ENCODE measurements around the gene ACBD5.

Gene ACBD5

GRCh38 chr10:27153845-27154193 lies 86.8 kb downstream of the ACBD5 start:
- H3K56ac ChIP-seq (ENCODE audit: low read length) = peak overlapping the region; percentile 96
- no peak overlapping the region for H2AK5ac ChIP-seq (ENCODE audit: low read length)
- peak overlapping the region; percentile 90 for H3K4ac ChIP-seq (ENCODE audit: low read depth, low read length)
- peaks cover 3% of the 10 kb centered on the region for H3K36me3 ChIP-seq (ENCODE audit: control insufficient read depth, insufficient read depth, low read length)
- peak overlapping the region; percentile 25 for H3K23ac ChIP-seq (ENCODE audit: low read length)
- peaks cover 67% of the 10 kb centered on the region for H3K79me2 ChIP-seq (ENCODE audit: control insufficient read depth, insufficient read depth, low read length)
- no peak overlapping the region for H2BK120ac ChIP-seq (ENCODE audit: low read depth, low read length)
- no peak overlapping the region for H2BK15ac ChIP-seq (replicated peaks; ENCODE audit: low read depth)
- peak overlapping the region; percentile 0 for H3K4me2 ChIP-seq (ENCODE audit: low read length)
- peak overlapping the region; percentile 65 for H3K27ac ChIP-seq (ENCODE audit: low read depth, low read length)
- peaks cover 6% of the 10 kb centered on the region for H3K79me1 ChIP-seq (ENCODE audit: low read length)
- no CpG with 5 or more reads among the region's 18 CpGs for WGBS (ENCODE audit: extremely low coverage, insufficient coverage, low lambda C conversion rate)
- peak overlapping the region; percentile 81 for H3K18ac ChIP-seq (ENCODE audit: low read length)
- H3K9ac ChIP-seq (ENCODE audit: low read length) = peak overlapping the region; percentile 96
- H2BK5ac ChIP-seq (ENCODE audit: low read length) = peak overlapping the region; percentile 66
- H4K8ac ChIP-seq (ENCODE audit: low read depth, low read length) = peak overlapping the region; percentile 94
- H4K5ac ChIP-seq (ENCODE audit: low read length) = no peak overlapping the region
- H3K4me3 ChIP-seq (ENCODE audit: low read length) = peak overlapping the region; percentile 96
- peak; percentile 47 for DNase-seq
- H3K4me1 ChIP-seq (ENCODE audit: control insufficient read depth, low read depth, low read length) = peaks cover 3% of the 10 kb centered on the region
- no peaks in the 10 kb centered on the region for H3K27me3 ChIP-seq (ENCODE audit: insufficient read depth, low read length, poor library complexity)

GRCh38 chr10:27153329-27153728 lies 87.3 kb downstream of the ACBD5 start:
- Histone ChIP-seq H3K27ac (ENCODE audit: low read depth, low read length) (no peak overlapping the region), H4K8ac (ENCODE audit: low read depth, low read length) (no peak overlapping the region), H4K5ac (ENCODE audit: low read length) (no peak overlapping the region), H3K36me3 (ENCODE audit: control insufficient read depth, insufficient read depth, low read length) (no peaks in the 10 kb centered on the region), H3K4me3 (ENCODE audit: low read length) (peak overlapping the region; percentile 96), H3K23ac (ENCODE audit: low read length) (no peak overlapping the region), H2BK5ac (ENCODE audit: low read length) (no peak overlapping the region), H3K9ac (ENCODE audit: low read length) (peak overlapping the region; percentile 96), H3K4me1 (ENCODE audit: control insufficient read depth, low read depth, low read length) (peaks cover 3% of the 10 kb centered on the region), H3K79me1 (ENCODE audit: low read length) (peaks cover 3% of the 10 kb centered on the region), H2BK15ac (replicated peaks; ENCODE audit: low read depth) (no peak overlapping the region), H3K56ac (ENCODE audit: low read length) (peak overlapping the region; percentile 96), H2AK5ac (ENCODE audit: low read length) (no peak overlapping the region), H3K18ac (ENCODE audit: low read length) (no peak overlapping the region), H3K27me3 (ENCODE audit: insufficient read depth, low read length, poor library complexity) (no peaks in the 10 kb centered on the region), H3K4ac (ENCODE audit: low read depth, low read length) (no peak overlapping the region), H2BK120ac (ENCODE audit: low read depth, low read length) (no peak overlapping the region), H3K79me2 (ENCODE audit: control insufficient read depth, insufficient read depth, low read length) (peaks cover 65% of the 10 kb centered on the region), H3K4me2 (ENCODE audit: low read length) (peak overlapping the region; percentile 78)
- DNase-seq = no peak
- no CpG with 5 or more reads among the region's 6 CpGs for WGBS (ENCODE audit: extremely low coverage, insufficient coverage, low lambda C conversion rate)

DNA sequence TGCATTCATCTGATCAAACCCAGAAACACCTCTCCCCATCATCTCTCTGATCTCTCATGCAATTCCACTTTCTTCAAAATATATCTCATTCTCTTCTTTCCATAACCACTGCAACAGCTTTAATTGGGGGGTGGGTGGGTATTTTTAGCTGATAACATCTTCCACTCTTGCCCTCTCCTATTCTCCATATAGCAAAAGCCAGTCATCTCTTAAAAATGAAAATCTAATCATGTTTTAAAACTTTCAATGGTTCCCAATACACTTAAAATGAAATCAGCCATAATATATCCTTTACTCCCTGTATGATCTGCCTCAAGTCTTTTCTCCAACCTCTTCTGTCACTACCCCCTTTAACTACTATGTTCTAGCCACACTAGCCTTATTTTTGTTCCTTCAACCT lies 87.9 kb downstream of the ACBD5 start:
- H3K18ac ChIP-seq (ENCODE audit: low read length) = no peak overlapping the region
- H2BK5ac ChIP-seq (ENCODE audit: low read length) = no peak overlapping the region
- H3K27me3 ChIP-seq (ENCODE audit: insufficient read depth, low read length, poor library complexity) = no peaks in the 10 kb centered on the region
- no peak overlapping the region for H2BK120ac ChIP-seq (ENCODE audit: low read depth, low read length)
- H3K4me3 ChIP-seq (ENCODE audit: low read length) = peak overlapping the region; percentile 44
- H3K9ac ChIP-seq (ENCODE audit: low read length) = peak overlapping the region; percentile 79
- H3K79me1 ChIP-seq (ENCODE audit: low read length) = peaks cover 2% of the 10 kb centered on the region
- H3K56ac ChIP-seq (ENCODE audit: low read length) = peak overlapping the region; percentile 71
- no peak overlapping the region for H3K27ac ChIP-seq (ENCODE audit: low read depth, low read length)
- H3K4me2 ChIP-seq (ENCODE audit: low read length) = peak overlapping the region; percentile 78
- no peak overlapping the region for H2BK15ac ChIP-seq (replicated peaks; ENCODE audit: low read depth)
- H3K4me1 ChIP-seq (ENCODE audit: control insufficient read depth, low read depth, low read length) = peaks cover 3% of the 10 kb centered on the region
- H4K8ac ChIP-seq (ENCODE audit: low read depth, low read length) = no peak overlapping the region
- H3K36me3 ChIP-seq (ENCODE audit: control insufficient read depth, insufficient read depth, low read length) = peaks cover 1% of the 10 kb centered on the region
- no peak overlapping the region for H3K23ac ChIP-seq (ENCODE audit: low read length)
- H4K5ac ChIP-seq (ENCODE audit: low read length) = no peak overlapping the region
- no peak for DNase-seq
- no peak overlapping the region for H2AK5ac ChIP-seq (ENCODE audit: low read length)
- no peak overlapping the region for H3K4ac ChIP-seq (ENCODE audit: low read depth, low read length)
- peaks cover 63% of the 10 kb centered on the region for H3K79me2 ChIP-seq (ENCODE audit: control insufficient read depth, insufficient read depth, low read length)

GRCh38 chr10:27150261-27150660 lies 90.3 kb downstream of the ACBD5 start:
- Histone ChIP-seq H2BK15ac (replicated peaks; ENCODE audit: low read depth) (no peak overlapping the region), H3K27ac (ENCODE audit: low read depth, low read length) (no peak overlapping the region), H3K56ac (ENCODE audit: low read length) (no peak overlapping the region), H4K5ac (ENCODE audit: low read length) (no peak overlapping the region), H3K27me3 (ENCODE audit: insufficient read depth, low read length, poor library complexity) (no peaks in the 10 kb centered on the region), H2BK120ac (ENCODE audit: low read depth, low read length) (no peak overlapping the region), H3K4me1 (ENCODE audit: control insufficient read depth, low read depth, low read length) (peaks cover 3% of the 10 kb centered on the region), H3K4ac (ENCODE audit: low read depth, low read length) (no peak overlapping the region), H2AK5ac (ENCODE audit: low read length) (no peak overlapping the region), H3K9ac (ENCODE audit: low read length) (no peak overlapping the region), H3K4me2 (ENCODE audit: low read length) (no peak overlapping the region), H3K23ac (ENCODE audit: low read length) (no peak overlapping the region), H3K36me3 (ENCODE audit: control insufficient read depth, insufficient read depth, low read length) (peaks cover 6% of the 10 kb centered on the region), H4K8ac (ENCODE audit: low read depth, low read length) (no peak overlapping the region), H3K4me3 (ENCODE audit: low read length) (no peak overlapping the region), H3K79me2 (ENCODE audit: control insufficient read depth, insufficient read depth, low read length) (peaks cover 53% of the 10 kb centered on the region), H3K79me1 (ENCODE audit: low read length) (peaks cover 7% of the 10 kb centered on the region), H2BK5ac (ENCODE audit: low read length) (no peak overlapping the region), H3K18ac (ENCODE audit: low read length) (no peak overlapping the region)
- no CpG with 5 or more reads among the region's 1 CpG for WGBS (ENCODE audit: extremely low coverage, insufficient coverage, low lambda C conversion rate)
- DNase-seq = no peak

DNA sequence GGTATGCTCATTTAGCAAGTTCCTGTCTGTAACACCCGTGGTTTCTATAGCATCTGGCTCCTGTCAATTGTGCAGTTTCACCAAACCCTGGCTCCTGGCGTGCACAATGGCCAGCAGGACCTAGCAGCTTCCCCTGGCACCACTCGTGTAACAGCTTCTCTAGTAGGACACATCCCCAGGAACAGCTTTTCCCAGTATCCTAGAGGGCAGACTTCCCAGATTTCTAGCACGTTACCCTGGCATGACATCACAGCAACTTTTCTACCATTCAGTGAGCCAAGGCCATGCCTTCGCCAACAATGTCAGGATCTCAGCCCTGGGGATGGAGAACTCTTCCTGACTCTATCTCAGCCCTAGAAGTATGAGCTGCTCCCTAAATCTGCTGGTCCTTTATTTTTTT lies 92.9 kb downstream of the ACBD5 start:
- Histone ChIP-seq H3K23ac (ENCODE audit: low read length) (no peak overlapping the region), H2BK120ac (ENCODE audit: low read depth, low read length) (no peak overlapping the region), H2BK15ac (replicated peaks; ENCODE audit: low read depth) (no peak overlapping the region), H3K79me2 (ENCODE audit: control insufficient read depth, insufficient read depth, low read length) (peaks cover 39% of the 10 kb centered on the region), H3K4me2 (ENCODE audit: low read length) (no peak overlapping the region), H4K5ac (ENCODE audit: low read length) (no peak overlapping the region), H3K9ac (ENCODE audit: low read length) (no peak overlapping the region), H3K18ac (ENCODE audit: low read length) (no peak overlapping the region), H4K8ac (ENCODE audit: low read depth, low read length) (no peak overlapping the region), H3K4me1 (ENCODE audit: control insufficient read depth, low read depth, low read length) (peaks cover 3% of the 10 kb centered on the region), H2AK5ac (ENCODE audit: low read length) (no peak overlapping the region), H3K27me3 (ENCODE audit: insufficient read depth, low read length, poor library complexity) (no peaks in the 10 kb centered on the region), H3K79me1 (ENCODE audit: low read length) (peaks cover 7% of the 10 kb centered on the region), H3K4me3 (ENCODE audit: low read length) (no peak overlapping the region), H2BK5ac (ENCODE audit: low read length) (no peak overlapping the region), H3K36me3 (ENCODE audit: control insufficient read depth, insufficient read depth, low read length) (peaks cover 6% of the 10 kb centered on the region), H3K56ac (ENCODE audit: low read length) (no peak overlapping the region), H3K4ac (ENCODE audit: low read depth, low read length) (no peak overlapping the region), H3K27ac (ENCODE audit: low read depth, low read length) (no peak overlapping the region)
- WGBS (ENCODE audit: extremely low coverage, insufficient coverage, low lambda C conversion rate) = no CpG with 5 or more reads among the region's 5 CpGs
- no peak for DNase-seq

DNA sequence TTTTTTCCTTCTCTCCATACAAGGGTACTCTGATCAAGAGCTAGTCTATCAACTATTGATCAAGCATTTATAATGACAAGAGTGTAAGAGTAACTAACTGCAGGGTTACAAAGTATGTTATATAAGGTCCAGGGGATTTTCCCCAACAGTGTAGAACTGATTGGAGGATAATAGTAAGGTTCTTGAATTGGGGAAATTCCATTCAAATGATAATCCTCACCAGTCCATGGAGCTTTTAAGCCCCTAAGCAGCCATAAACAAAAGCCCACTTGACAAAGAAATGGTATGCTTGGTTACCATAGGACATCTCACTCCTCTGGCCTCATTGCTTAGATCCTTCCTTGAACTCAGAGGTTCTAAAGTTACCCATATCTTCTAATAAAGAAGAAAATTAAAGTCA lies 94.7 kb downstream of the ACBD5 start:
- H2BK5ac ChIP-seq (ENCODE audit: low read length) = no peak overlapping the region
- H3K4ac ChIP-seq (ENCODE audit: low read depth, low read length) = no peak overlapping the region
- H3K4me2 ChIP-seq (ENCODE audit: low read length) = no peak overlapping the region
- no peak overlapping the region for H3K4me3 ChIP-seq (ENCODE audit: low read length)
- no peak overlapping the region for H2AK5ac ChIP-seq (ENCODE audit: low read length)
- H3K79me1 ChIP-seq (ENCODE audit: low read length) = peaks cover 7% of the 10 kb centered on the region
- H3K18ac ChIP-seq (ENCODE audit: low read length) = no peak overlapping the region
- H2BK15ac ChIP-seq (replicated peaks; ENCODE audit: low read depth) = no peak overlapping the region
- no peaks in the 10 kb centered on the region for H3K27me3 ChIP-seq (ENCODE audit: insufficient read depth, low read length, poor library complexity)
- H4K5ac ChIP-seq (ENCODE audit: low read length) = no peak overlapping the region
- H4K8ac ChIP-seq (ENCODE audit: low read depth, low read length) = no peak overlapping the region
- no peaks in the 10 kb centered on the region for H3K4me1 ChIP-seq (ENCODE audit: control insufficient read depth, low read depth, low read length)
- H3K79me2 ChIP-seq (ENCODE audit: control insufficient read depth, insufficient read depth, low read length) = peaks cover 28% of the 10 kb centered on the region
- H3K23ac ChIP-seq (ENCODE audit: low read length) = no peak overlapping the region
- no peak overlapping the region for H3K9ac ChIP-seq (ENCODE audit: low read length)
- no peak for DNase-seq
- H2BK120ac ChIP-seq (ENCODE audit: low read depth, low read length) = no peak overlapping the region
- H3K56ac ChIP-seq (ENCODE audit: low read length) = no peak overlapping the region
- H3K27ac ChIP-seq (ENCODE audit: low read depth, low read length) = no peak overlapping the region
- peaks cover 6% of the 10 kb centered on the region for H3K36me3 ChIP-seq (ENCODE audit: control insufficient read depth, insufficient read depth, low read length)
